Measurements from ENCODE around the gene GGTLC1. TPM values are rescaled to one million over a fixed set of nuclear protein-coding genes. Genes with fewer than 3 reads are reported as not detected.

Gene GGTLC1
- total and polyA plus RNA-seq, 10 of the 15 experiments (the other 5 are each of a cell fraction or from before 2014, with no cell fraction given): not detected

- RAD21 ChIA-PET (ENCODE audit: unreplicated experiment): no interaction called here
- FAIRE-seq: no peak
- Histone ChIP-seq H3K9ac (ENCODE audit: control insufficient read depth, insufficient read depth, low read length) (no peak overlapping the region), H3K4me2 (ENCODE audit: control insufficient read depth, insufficient read depth) (no peak overlapping the region), H3K27ac (ENCODE audit: control insufficient read depth, insufficient read depth) (no peak overlapping the region), H3K36me3 (ENCODE audit: control insufficient read depth in 2 of 2, insufficient read depth in 2 of 2, low read length in 1 of 2) (no peaks in the 10 kb centered on the region), H4K20me1 (ENCODE audit: control insufficient read depth, insufficient read depth) (no peaks in the 10 kb centered on the region), H3K9me3 (replicated peaks; ENCODE audit: control insufficient read depth, insufficient read depth, low read length) (no peaks in the 10 kb centered on the region; the same call in 2 of the 3 replicates), H3K79me2 (ENCODE audit: control insufficient read depth, insufficient read depth, low read length) (no peaks in the 10 kb centered on the region), H3K27me3 (replicated peaks in 1 of 2; ENCODE audit: control insufficient read depth in 2 of 2, insufficient read depth in 2 of 2, low read length in 1 of 2) (no peaks in the 10 kb centered on the region), H2AFZ (ENCODE audit: control insufficient read depth, low read depth, low read length) (no peak overlapping the region), H3K4me1 (ENCODE audit: control insufficient read depth, insufficient read depth, low read length) (no peaks in the 10 kb centered on the region), H3K4me3 (no peak overlapping the region)
- TF ChIP-seq POLR2AphosphoS2 (IDR thresholded peaks at IDR 0.05; ENCODE audit: low read depth, low read length): no peak
- no peak for TF ChIP-seq KLF5 (IDR thresholded peaks at IDR 0.05; ENCODE audit: partially characterized antibody)
- TF ChIP-seq SPI1 (IDR thresholded peaks at IDR 0.05; ENCODE audit: borderline replicate concordance, insufficient read depth, low read depth, low read length): no peak
- TF ChIP-seq CUX1 (IDR thresholded peaks at IDR 0.05; ENCODE audit: insufficient replicate concordance, low read depth, low read length): no peak
- POLR2A ChIA-PET: no interaction called here
- CTCF ChIA-PET: no interaction called here
- 3% methylated on average over 5 of the region's 5 CpGs for WGBS (ENCODE audit: insufficient coverage, insufficient replicate concordance, low lambda C conversion rate, missing lambda C conversion rate)
- intact Hi-C loops (cut with micrococcal nuclease; ENCODE audit: unreplicated experiment) (no loop called here), in situ Hi-C loops (cut with MboI) (loop anchor here (25.0 kb wide), 1 partner anchor 969 kb away; no protein-coding TSS in a partner anchor)
- no peak for DNase-seq (ENCODE audit: low read depth, low spot score)
- SMC1A ChIA-PET (ENCODE audit: uncharacterized antibody, unreplicated experiment): no interaction called here
- BruUV-seq (replicated peaks): no TSS peak
- no peak for ATAC-seq
Measured at GRCh38 chr20:23943304-23943703, 45.3 kb downstream of the GGTLC1 start.

Data from GM12878 (cell line).